ENCODE results near the gene KANSL1. TPM values are rescaled to one million over a fixed set of nuclear protein-coding genes. Genes with fewer than 3 reads are reported as not detected.

The KANSL1 gene
- total and polyA plus RNA-seq, 10 of the 15 experiments (the other 5 are each of a cell fraction or from before 2014, with no cell fraction given): 4.7 to 60.6 (median 28.0) TPM

- TF ChIP-seq BMI1 (IDR thresholded peaks at IDR 0.05; ENCODE audit: borderline replicate concordance): no peak
- 0 out of 2 replicates have a peak, but pooled peaks have one; percentile 30 for TF ChIP-seq RB1 (IDR thresholded peaks at IDR 0.05; ENCODE audit: borderline replicate concordance)
- TF ChIP-seq WRNIP1 (IDR thresholded peaks at IDR 0.05; ENCODE audit: borderline replicate concordance, low read depth, low read length): no peak
- TF ChIP-seq MEF2A (IDR thresholded peaks at IDR 0.05; ENCODE audit: insufficient read depth, low read depth, low read length): no peak
- TF ChIP-seq NFXL1 (IDR thresholded peaks at IDR 0.05; ENCODE audit: borderline replicate concordance): no peak
- TF ChIP-seq E4F1 (IDR thresholded peaks at IDR 0.05; ENCODE audit: borderline replicate concordance, partially characterized antibody): no peak
- TF ChIP-seq SIN3A (IDR thresholded peaks at IDR 0.05; ENCODE audit: low read depth, low read length): no peak
- no peak for TF ChIP-seq NR2C2 (IDR thresholded peaks at IDR 0.05; ENCODE audit: borderline replicate concordance, control insufficient read depth, insufficient read length, low read depth)
- no peak for TF ChIP-seq USF1 (IDR thresholded peaks at IDR 0.05; ENCODE audit: borderline replicate concordance, extremely low read length, insufficient read depth, low read depth, low read length)
- TF ChIP-seq TCF7 (IDR thresholded peaks at IDR 0.05; ENCODE audit: borderline replicate concordance): no peak
- no peak for TF ChIP-seq SRF (IDR thresholded peaks at IDR 0.05; ENCODE audit: low read depth in 2 of 2, low read length in 2 of 2)
- no peak for TF ChIP-seq HDGF (IDR thresholded peaks at IDR 0.05)
- no peak for TF ChIP-seq CEBPZ (IDR thresholded peaks at IDR 0.05; ENCODE audit: low read depth, low read length)
- peak; percentile 25; the same call in 1 of the 2 replicates for TF ChIP-seq RUNX3 (IDR thresholded peaks at IDR 0.05; ENCODE audit: low read length)
- no peak for TF ChIP-seq CUX1 (IDR thresholded peaks at IDR 0.05; ENCODE audit: insufficient replicate concordance, low read depth, low read length)
- TF ChIP-seq USF2 (IDR thresholded peaks at IDR 0.05; ENCODE audit: borderline replicate concordance, low read depth, low read length): no peak
Measured at GRCh38 chr17:46002311-46002972, 190.8 kb downstream of the KANSL1 start (continued).
